ENCODE measurements around the gene GPR37L1.
"Not testable (repeated sequence)": the region's sequence is repeated elsewhere in the genome, so short reads cannot be mapped to it uniquely, and the experiment has no call there.

Gene GPR37L1

DNA sequence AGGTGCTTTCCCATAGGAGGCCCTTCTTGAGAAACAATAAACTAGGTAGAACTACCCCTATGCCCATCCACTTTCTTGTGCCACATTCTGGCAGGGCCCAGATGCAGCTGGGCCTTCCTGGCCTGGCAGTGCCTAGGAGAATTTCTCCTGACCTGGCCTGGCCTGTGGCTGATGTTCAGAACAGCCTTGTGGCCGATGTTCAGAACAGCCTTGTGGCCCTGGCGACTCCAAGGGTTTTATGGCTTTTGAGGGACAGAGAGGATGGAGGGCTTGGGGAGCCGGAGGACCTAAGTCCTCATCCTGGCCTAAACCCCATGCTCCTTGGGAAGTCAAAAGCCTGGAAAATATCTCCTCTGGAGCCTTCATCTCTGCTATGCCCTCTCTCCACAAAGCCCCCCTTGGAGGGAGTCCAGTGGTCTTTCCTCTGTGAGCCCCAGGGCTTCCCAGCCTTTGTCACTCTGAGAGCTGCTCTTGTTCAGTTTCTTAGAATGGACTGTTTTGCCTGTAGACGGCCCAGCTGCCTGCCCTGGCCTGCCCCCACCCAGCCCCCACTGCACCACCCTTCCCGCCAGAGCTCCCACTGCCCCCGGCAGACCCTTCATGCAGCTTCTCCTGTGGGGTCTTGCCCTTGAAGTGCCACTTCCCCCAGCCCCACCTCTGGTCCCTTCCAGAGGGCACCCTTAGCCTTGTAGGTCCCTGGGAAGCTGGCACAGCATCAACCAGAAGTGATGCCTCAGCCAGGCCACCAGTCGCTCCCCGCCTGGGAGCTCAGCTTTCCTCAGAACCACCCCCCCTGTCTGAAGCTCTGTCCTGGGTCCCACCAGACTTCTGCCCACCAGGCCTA, 7.0 kb downstream of the GPR37L1 start:
- Histone ChIP-seq H3K9ac (ENCODE audit: low read depth, low read length) (no peak overlapping the region), H3K4me1 (ENCODE audit: control insufficient read depth, insufficient read depth, low read length) (no peaks in the 10 kb centered on the region), H3K4me3 (ENCODE audit: low read depth, low read length) (no peak overlapping the region)

DNA sequence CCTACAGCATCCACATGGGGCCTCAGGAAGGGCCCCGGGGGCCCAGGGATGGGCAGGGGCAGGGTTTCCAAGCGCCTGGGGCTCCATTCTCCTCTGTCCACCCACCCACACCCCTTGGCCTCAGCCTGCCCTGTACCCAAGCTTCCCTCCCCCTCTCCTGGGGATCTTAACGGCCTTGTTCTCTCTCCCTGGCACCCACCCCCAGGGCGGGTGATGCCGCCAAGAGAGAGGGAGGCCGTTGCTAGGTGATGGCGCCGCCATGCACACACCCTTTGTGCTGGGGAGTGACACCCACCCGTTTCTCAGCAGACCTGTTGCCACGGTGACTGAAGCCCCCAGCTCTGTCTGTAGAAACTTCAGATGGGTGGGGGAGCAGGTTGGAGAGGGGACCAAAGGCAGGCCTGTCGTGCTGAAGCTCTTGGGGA, 7.6 kb downstream of the GPR37L1 start:
- Histone ChIP-seq H3K27me3 (ENCODE audit: control insufficient read depth, insufficient read depth, low read length) (no peaks in the 10 kb centered on the region), H3K9ac (ENCODE audit: low read depth, low read length) (peak overlapping the region; percentile 12), H3K4me3 (ENCODE audit: low read depth, low read length) (no peak overlapping the region), H3K9me3 (ENCODE audit: control insufficient read depth, insufficient read depth, low read length) (no peaks in the 10 kb centered on the region), H3K4me1 (ENCODE audit: control insufficient read depth, insufficient read depth, low read length) (no peaks in the 10 kb centered on the region), H3K36me3 (ENCODE audit: control insufficient read depth, insufficient read depth, low read length) (peaks cover 27% of the 10 kb centered on the region)

More for the DNA sequence above, 7.0 kb downstream of the GPR37L1 start:
- no peaks in the 10 kb centered on the region for H3K9me3 ChIP-seq (ENCODE audit: control insufficient read depth, insufficient read depth, low read length)
- peaks cover 24% of the 10 kb centered on the region for H3K36me3 ChIP-seq (ENCODE audit: control insufficient read depth, insufficient read depth, low read length)
- no peaks in the 10 kb centered on the region for H3K27me3 ChIP-seq (ENCODE audit: control insufficient read depth, insufficient read depth, low read length)

DNA sequence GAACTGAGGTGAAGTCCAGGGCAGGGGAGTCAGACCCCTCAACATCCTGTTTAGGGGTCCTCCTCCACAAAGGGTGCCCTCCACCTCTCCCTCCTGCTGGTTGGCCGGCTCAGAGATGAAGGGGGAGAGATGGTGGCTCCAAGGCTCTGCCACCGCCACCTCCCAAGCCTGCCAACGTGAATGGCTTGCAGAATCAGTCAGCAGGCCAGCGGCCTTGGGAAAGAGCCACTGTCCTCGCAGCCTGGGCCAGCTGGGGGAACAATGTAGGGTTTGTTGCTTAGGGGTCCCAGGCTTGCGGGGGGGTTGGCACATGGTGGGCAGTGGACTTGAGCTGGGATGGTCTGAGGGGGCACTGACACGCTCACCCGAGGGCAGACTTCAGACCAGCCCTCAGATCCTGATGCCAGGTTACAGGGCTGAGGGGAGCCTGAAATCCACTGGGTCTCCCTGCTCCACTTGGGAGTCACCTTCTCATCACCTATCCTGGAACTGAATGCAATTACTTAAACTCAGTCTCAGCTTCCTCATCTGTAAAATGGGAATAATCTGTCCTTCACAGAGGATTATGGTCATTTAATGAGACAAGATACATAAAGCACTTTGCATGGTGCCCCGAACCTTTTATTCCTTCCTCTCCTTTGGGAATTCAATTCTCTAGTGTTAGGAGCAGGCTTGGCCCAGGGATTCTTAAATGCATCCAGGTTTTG, 8.3 kb downstream of the GPR37L1 start:
- Histone ChIP-seq H3K9me3 (ENCODE audit: control insufficient read depth, insufficient read depth, low read length) (no peaks in the 10 kb centered on the region), H3K27me3 (ENCODE audit: control insufficient read depth, insufficient read depth, low read length) (no peaks in the 10 kb centered on the region), H3K4me1 (ENCODE audit: control insufficient read depth, insufficient read depth, low read length) (no peaks in the 10 kb centered on the region), H3K9ac (ENCODE audit: low read depth, low read length) (peak overlapping the region; percentile 12), H3K36me3 (ENCODE audit: control insufficient read depth, insufficient read depth, low read length) (peaks cover 27% of the 10 kb centered on the region), H3K4me3 (ENCODE audit: low read depth, low read length) (no peak overlapping the region)

DNA sequence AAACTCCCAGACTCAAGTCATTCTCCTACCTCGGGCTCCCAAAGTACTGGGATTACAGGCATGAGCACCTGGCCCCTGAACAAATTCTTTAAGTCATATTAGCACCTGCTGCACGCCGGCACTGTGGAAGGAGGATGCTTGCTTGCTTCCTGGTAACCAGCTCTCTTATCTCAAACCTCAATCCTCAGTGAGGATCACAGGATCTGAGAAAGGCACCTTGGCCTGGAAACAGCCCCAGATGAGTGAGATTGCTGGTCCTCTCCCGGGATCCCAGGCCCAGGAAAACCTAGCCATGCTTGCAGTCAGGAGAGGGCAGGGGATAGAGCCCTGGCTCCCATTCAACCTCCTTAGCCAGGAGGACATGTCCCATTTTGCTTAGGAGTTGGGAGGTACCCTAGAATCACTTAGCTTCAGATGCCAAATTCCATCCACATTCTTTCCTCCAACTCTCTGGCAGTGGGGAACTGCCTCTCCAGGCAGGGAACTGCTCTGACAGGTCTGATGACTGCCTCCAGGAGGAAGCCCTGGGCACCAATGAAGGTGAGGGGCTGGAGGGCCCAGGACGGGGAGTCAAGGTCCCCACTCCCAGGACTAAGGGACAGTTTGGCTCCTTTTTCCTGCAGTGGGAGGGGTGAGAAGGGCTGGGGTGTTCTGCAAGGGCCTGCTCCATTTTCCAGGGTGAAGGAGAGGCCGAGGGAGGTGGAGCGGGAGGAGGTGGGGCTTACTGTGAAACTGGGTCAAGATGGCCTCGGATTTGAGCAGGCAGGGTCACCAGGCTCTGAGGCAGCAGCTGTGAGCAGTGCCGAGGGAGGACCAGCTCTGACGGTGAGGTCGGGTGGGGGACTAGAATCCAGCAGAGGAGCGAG, 9.5 kb downstream of the GPR37L1 start:
- Histone ChIP-seq H3K9ac (ENCODE audit: low read depth, low read length) (no peak overlapping the region), H3K9me3 (ENCODE audit: control insufficient read depth, insufficient read depth, low read length) (no peaks in the 10 kb centered on the region), H3K4me3 (ENCODE audit: low read depth, low read length) (no peak overlapping the region), H3K36me3 (ENCODE audit: control insufficient read depth, insufficient read depth, low read length) (peaks cover 30% of the 10 kb centered on the region), H3K27me3 (ENCODE audit: control insufficient read depth, insufficient read depth, low read length) (no peaks in the 10 kb centered on the region), H3K4me1 (ENCODE audit: control insufficient read depth, insufficient read depth, low read length) (no peaks in the 10 kb centered on the region)

DNA sequence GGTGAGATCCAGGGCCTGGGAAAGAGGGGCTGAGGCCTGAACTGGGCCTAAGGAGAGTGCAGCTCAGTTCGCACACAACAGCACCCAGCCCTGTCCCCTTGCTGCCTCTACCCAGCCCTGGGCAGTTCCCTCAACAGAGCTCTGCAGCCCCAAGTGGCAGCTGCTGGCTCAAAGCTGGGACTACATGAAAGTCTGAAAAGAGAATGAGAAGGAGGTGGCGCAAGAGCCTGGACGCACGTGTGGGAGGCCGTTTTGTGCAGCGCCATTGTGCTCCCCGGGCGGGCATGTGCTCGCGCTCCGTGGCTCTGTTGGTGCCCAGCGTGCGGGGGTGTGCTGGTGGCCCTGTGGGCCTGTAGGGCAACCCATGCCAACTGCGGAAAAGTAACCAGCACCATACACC, 10.3 kb downstream of the GPR37L1 start:
- Histone ChIP-seq H3K36me3 (ENCODE audit: control insufficient read depth, insufficient read depth, low read length) (peaks cover 36% of the 10 kb centered on the region), H3K27me3 (ENCODE audit: control insufficient read depth, insufficient read depth, low read length) (no peaks in the 10 kb centered on the region), H3K4me1 (ENCODE audit: control insufficient read depth, insufficient read depth, low read length) (no peaks in the 10 kb centered on the region), H3K9ac (ENCODE audit: low read depth, low read length) (no peak overlapping the region), H3K9me3 (ENCODE audit: control insufficient read depth, insufficient read depth, low read length) (no peaks in the 10 kb centered on the region), H3K4me3 (ENCODE audit: low read depth, low read length) (no peak overlapping the region)

DNA sequence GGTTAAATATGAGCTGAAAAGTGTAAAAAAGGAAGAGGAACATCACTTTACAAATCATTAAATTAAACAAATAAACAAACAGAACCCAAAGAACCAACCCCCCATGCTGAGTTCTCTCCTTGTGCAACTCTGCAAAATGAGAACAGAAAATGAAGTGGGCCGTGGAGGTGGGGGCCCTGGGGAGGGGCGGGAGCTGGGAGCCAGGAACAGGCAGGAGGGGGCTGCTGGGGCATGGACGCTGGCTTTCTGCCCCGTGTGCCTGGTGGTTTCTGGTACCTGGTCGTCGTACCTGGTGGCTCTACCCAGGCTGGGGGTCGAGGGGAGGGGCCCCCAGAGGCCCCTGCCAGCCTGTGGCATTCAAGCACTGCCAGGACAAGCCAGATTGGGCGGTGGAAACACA, 10.8 kb downstream of the GPR37L1 start:
- Histone ChIP-seq H3K27me3 (ENCODE audit: control insufficient read depth, insufficient read depth, low read length) (no peaks in the 10 kb centered on the region), H3K9ac (ENCODE audit: low read depth, low read length) (no peak overlapping the region), H3K9me3 (ENCODE audit: control insufficient read depth, insufficient read depth, low read length) (no peaks in the 10 kb centered on the region), H3K4me3 (ENCODE audit: low read depth, low read length) (no peak overlapping the region), H3K4me1 (ENCODE audit: control insufficient read depth, insufficient read depth, low read length) (no peaks in the 10 kb centered on the region), H3K36me3 (ENCODE audit: control insufficient read depth, insufficient read depth, low read length) (peaks cover 37% of the 10 kb centered on the region)

DNA sequence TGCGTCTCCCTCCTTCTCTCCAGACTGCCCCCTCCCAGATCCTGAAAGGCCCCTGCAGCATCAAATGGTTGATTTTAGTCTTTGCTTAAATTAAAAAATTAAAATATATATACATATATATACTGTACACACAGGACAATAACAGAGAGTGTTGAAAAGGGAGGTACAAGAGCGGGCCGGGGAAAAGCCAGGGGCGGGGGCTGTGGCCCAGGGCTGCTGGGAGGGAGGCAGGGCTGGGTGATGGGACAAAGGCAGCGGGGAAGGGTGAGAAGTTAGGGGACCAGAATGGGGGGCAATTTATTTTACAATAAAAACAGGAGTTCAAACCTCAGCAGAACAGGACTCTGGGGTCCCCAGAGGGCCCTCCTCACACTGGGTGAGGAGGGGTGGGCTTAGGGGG, 11.3 kb downstream of the GPR37L1 start:
- no peaks in the 10 kb centered on the region for H3K4me1 ChIP-seq (ENCODE audit: control insufficient read depth, insufficient read depth, low read length)
- H3K4me3 ChIP-seq (ENCODE audit: low read depth, low read length) = no peak overlapping the region
- no peaks in the 10 kb centered on the region for H3K27me3 ChIP-seq (ENCODE audit: control insufficient read depth, insufficient read depth, low read length)
- no peaks in the 10 kb centered on the region for H3K9me3 ChIP-seq (ENCODE audit: control insufficient read depth, insufficient read depth, low read length)
- peaks cover 37% of the 10 kb centered on the region for H3K36me3 ChIP-seq (ENCODE audit: control insufficient read depth, insufficient read depth, low read length)
- H3K9ac ChIP-seq (ENCODE audit: low read depth, low read length) = no peak overlapping the region

DNA sequence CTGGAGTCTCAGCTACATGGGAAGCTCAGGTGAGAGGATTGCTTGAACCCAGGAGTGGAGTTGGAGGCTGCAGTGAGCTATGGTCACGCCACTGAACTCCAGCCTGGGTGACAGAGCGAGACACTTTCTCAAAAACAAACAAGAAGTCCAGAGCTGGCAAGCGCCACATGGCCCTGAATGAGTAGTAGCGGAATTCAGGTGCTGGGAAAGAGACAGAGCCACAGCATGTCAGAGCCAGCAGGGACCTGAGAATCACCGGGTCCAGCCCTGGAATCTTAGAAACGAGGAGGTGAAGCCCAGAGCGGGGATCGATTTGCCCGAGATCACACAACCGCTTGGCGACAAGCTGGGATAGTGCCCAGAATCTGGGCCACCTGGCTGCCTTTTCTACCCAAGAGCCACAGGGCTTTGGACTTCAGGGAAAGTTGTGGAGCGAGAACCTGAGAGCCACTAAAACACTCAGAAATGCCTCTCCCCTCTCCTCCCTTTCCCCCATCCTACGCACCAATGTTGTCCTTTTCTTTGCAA, 12.0 kb downstream of the GPR37L1 start:
- Histone ChIP-seq H3K36me3 (ENCODE audit: control insufficient read depth, insufficient read depth, low read length) (peaks cover 37% of the 10 kb centered on the region), H3K27me3 (ENCODE audit: control insufficient read depth, insufficient read depth, low read length) (no peaks in the 10 kb centered on the region), H3K4me1 (ENCODE audit: control insufficient read depth, insufficient read depth, low read length) (no peaks in the 10 kb centered on the region), H3K9me3 (ENCODE audit: control insufficient read depth, insufficient read depth, low read length) (no peaks in the 10 kb centered on the region), H3K4me3 (ENCODE audit: low read depth, low read length) (no peak overlapping the region), H3K9ac (ENCODE audit: low read depth, low read length) (peak overlapping the region; percentile 40)

DNA sequence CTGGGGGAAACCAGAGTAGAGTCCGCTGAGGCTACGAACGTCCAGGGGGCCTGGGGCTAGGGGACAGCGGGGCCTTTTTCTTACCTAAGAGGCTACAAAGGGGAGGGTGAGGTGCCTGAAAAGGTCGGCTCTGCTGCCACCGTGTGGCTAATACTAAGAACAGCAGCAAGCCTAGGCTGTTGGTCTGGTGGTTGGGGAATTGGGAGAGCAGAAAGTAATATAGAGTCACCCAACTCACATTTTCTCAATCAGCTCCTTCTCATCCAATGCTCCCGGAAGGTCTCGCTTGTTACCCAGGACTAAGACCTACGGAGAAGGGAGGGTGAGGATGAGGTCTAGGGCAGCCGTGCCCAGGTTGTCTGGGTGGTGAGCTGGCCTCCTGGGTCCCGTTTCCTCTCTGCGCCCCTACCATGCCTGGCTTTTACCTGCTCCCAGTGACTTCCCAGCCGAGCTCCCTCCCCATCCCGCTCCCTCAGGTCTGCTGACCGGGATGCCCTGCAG, 12.6 kb downstream of the GPR37L1 start:
- H3K27me3 ChIP-seq (ENCODE audit: control insufficient read depth, insufficient read depth, low read length) = no peaks in the 10 kb centered on the region
- no peaks in the 10 kb centered on the region for H3K4me1 ChIP-seq (ENCODE audit: control insufficient read depth, insufficient read depth, low read length)
- peaks cover 37% of the 10 kb centered on the region for H3K36me3 ChIP-seq (ENCODE audit: control insufficient read depth, insufficient read depth, low read length)
- no peaks in the 10 kb centered on the region for H3K9me3 ChIP-seq (ENCODE audit: control insufficient read depth, insufficient read depth, low read length)
- peak overlapping the region; percentile 40 for H3K9ac ChIP-seq (ENCODE audit: low read depth, low read length)
- no peak overlapping the region for H3K4me3 ChIP-seq (ENCODE audit: low read depth, low read length)

DNA sequence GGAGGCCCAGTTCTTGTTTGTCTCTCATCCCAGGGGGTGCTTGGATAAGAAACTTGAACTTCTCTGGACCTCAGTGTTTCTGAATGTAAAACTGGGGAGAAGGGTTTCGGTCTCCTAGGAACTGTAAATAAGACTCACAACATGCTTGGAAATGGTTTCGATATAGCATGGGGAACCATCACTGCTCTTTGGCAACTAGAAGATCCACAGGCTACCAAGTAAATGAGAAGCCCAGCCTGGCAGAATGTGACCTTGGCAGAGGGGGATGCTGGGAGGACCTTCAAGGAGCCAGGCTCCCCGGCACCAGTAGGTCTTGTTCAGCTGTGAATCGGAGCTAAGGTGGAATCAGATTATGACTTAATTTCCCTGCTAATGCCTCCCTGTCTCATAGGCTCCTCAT, 18.1 kb downstream of the GPR37L1 start:
- Histone ChIP-seq H3K4me3 (ENCODE audit: low read depth, low read length) (no peak overlapping the region), H3K36me3 (ENCODE audit: control insufficient read depth, insufficient read depth, low read length) (peaks cover 10% of the 10 kb centered on the region), H3K9ac (ENCODE audit: low read depth, low read length) (no peak overlapping the region)

DNA sequence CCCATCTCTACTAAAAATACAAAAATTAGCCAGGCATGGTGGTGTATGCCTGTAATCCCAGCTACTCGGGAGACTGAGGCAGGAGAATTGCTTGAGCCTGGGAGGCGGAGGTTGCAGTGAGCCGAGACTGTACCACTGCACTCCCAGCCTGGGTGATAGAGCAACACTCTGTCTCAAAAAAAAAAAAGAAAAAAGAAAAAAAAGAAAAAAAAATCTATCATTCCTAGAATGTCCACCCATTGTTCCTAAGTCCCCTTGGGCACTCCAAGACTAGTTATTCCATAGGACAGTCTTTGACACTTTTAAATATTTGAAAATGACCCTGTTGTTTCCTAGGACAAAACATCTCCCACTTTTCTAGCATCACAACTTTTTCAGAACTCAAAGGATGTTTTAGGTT, 18.8 kb downstream of the GPR37L1 start:
- H3K27me3 ChIP-seq (ENCODE audit: control insufficient read depth, insufficient read depth, low read length); H3K4me3 ChIP-seq (ENCODE audit: low read depth, low read length); H3K9ac ChIP-seq (ENCODE audit: low read depth, low read length); H3K36me3 ChIP-seq (ENCODE audit: control insufficient read depth, insufficient read depth, low read length); H3K9me3 ChIP-seq (ENCODE audit: control insufficient read depth, insufficient read depth, low read length): not testable (repeated sequence)
- peaks cover 12% of the 10 kb centered on the region for H3K4me1 ChIP-seq (ENCODE audit: control insufficient read depth, insufficient read depth, low read length)

More for the DNA sequence above, 18.1 kb downstream of the GPR37L1 start:
- Histone ChIP-seq H3K4me1 (ENCODE audit: control insufficient read depth, insufficient read depth, low read length) (peaks cover 12% of the 10 kb centered on the region), H3K9me3 (ENCODE audit: control insufficient read depth, insufficient read depth, low read length) (no peaks in the 10 kb centered on the region), H3K27me3 (ENCODE audit: control insufficient read depth, insufficient read depth, low read length) (peaks cover 8% of the 10 kb centered on the region)
